ENCODE data around the gene RASL10A.
A peak's percentile ranks its signal among the peaks of the same experiment; 100 is the strongest.

RASL10A gene

DNA sequence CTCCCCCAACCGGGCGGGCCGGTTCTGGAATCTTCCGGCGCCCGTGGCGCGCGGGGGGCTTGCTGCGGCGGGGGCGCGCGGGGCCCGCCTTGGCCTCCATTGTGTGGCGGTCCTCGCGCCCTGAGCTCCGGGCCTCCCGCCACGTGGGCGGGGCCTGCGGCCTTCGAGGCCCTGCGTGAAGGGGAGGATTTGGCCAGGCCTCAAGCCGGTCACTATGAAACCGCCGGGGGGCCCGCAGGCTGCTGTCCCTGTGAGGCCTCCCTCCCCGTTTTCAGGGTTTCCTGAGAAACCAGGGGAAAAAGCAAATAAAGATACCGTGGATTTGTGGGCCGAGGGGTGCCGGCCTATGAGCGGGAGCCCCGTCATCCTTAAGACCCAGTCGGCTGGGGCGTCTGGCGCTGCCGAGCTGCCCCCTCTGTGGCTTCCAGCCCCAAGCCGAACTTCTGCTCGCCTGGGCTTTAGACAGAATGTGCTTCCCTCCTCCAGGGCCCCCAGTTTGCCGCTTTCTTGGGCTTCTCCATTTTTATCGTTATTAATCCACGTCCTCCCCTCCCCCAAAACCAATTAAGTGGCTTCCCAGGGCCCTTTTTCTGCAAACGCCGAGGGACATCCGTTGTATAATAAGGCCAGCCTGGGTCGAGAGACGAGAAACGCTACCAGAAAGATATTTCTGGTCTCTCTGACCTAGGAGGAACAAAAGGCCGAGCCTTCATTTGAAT lies 46.8 kb downstream of the RASL10A start:
- DNase-seq (ENCODE audit: low spot score) = no peak

DNA sequence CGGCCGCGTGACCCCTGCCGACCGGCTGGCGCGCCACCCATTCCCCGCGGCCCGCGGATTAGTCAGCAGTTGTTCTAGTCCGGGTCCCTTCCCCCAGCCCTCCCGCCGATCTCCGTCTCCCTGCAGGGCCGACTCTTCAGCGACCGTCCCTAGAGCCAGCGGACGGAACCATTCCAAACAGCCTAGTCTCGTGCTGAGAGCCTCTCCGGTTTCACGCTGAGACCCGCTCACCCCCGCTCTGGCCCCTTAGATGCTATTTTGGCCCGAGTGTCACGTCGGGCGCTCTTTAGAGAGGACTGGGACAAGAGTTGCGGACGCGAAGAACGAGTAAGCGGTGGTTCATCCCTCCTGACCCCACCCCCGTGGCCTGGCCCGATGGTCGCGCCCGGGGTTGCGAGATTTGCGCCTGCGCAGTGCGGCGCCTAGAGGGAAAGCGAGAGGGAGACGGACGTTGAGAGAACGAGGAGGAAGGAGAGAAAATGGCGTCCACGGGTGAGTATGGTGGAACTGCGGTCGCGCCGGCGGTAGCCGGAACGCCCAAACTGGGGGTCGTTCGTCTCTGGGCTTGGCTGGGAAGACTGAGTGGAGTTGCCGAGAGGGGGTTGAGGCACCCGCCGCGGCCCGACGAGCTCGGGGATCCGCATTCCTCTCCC lies 47.5 kb downstream of the RASL10A start, which contains the start of the genes EWSR1 and RHBDD3:
Gene EWSR1, plus strand, starts transcription at position 411 of the 653 bp plus-strand sequence. Its CDS starts 69 bp downstream, at position 480.
Gene RHBDD3, minus strand, starts transcription at position 124 of the 653 bp plus-strand sequence. CDS start 2,355 bp downstream, outside the sequence.
- peak; percentile 94 for DNase-seq (ENCODE audit: low spot score)

DNA sequence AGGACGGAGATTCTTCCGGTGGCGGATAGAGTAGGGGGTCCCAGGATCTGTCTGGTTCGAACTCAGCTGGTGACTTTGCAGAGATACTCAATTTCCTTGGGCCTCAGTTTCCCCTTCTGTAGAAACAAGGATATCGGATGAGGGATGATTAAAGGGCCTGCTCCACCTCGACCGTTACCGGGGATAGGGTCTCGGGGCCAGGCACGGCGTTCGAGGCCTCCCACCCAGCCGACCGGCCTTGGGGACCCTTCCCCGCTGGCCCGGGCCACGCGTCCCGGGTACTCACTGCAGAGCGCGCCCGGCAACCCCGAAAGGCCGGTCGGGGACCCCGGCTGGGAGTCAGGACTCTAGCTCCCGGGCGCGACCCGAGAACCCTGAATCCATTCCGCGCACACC lies 48.0 kb downstream of the RASL10A start:
- no peak for DNase-seq (ENCODE audit: low spot score)

DNA sequence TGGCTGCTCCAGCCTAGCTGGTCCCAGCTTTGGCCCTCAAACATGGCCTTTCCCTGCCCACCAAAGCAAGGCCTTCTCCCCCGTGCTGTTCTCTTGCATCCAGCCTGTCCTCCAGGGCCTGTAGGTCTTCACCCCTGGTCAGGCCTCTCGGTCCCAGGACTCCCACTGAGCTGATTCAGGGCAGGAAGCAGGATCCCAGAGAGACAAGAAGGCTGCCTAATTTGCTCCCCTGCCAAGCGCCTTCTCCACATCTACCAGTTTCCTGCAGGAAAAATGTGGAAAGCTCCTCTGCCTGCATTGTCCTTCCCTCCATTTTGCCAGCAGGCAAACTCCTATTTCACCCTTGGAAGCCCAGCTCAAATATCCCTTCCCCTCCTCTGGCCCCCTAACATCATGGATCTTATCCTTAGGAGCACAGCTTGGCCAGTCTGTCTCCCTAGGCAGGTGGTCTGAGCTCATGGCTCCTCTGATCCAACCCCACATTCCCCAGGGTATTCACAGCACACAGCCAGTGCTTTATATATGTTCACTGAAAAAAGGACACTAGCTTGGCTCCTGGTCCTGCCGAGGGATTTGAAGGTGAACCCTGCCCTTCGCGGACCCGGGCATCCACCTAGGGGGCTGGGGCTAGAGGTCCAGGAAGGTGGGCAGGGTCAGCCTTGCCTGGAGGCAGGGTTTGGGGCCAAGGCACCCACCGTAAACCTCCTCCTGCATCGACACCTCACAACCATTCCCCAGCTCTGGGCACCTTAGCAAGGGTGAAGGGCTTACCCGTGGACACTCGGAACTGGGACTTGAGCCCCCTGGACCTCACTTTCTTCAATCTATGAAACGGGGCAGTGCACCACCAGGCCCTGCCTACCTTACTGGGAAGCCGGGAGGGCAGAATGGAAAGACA lies 48.7 kb downstream of the RASL10A start:
- no peak for DNase-seq (ENCODE audit: low spot score)

DNA sequence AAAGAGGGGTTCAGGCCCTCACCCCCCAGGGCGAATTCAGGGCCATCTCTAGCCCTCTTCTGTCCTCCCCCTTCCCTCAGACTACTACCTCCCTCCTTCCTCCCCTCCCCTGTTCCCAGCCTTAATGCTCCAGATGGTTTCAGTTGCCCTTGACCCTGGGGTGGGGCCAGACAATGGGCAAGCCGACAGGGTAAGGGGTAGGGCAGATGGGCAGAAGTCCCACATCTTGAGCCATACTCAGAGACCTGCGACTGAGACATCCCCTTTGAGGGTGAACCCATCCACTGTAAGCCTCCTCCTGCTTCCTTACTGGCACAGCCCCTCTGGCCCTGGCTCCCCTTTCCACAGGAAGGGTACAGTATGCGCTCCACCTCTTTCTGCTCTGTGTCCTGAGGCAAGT lies 49.6 kb downstream of the RASL10A start:
- no peak for DNase-seq (ENCODE audit: low spot score)

DNA sequence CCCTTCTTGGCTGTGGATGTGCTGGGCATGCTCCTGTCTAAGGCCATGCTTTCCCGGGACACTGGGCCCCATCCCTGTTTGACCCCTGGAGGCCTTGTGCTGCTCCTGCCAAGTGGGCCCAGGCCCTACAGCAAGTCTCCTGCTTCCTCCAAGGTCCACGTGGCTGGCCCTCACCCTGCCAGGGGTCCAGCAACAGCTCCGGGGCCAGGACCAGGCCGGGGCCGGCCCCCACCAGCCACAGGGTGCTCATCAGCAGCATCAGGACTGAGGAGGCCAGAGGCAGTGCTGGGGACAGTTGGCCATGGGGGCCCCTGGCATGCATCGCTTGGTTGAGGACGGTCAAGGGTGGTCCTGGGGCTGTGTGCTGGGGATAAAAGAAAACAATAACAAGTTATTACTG lies 50.2 kb downstream of the RASL10A start:
- DNase-seq (ENCODE audit: low spot score) = no peak

GRCh38 chr22:29263791-29264276 lies 51.7 kb downstream of the RASL10A start:
- no peak for DNase-seq (ENCODE audit: low spot score)

All from HuH-7.5 (cell line).